ENCODE data around the gene CFAP410. TPM values are rescaled to one million over a fixed set of nuclear protein-coding genes. Genes with fewer than 3 reads are reported as not detected.

CFAP410 gene
- total RNA-seq, 2 experiments from 2014 or later: 15.1 to 20.6 TPM

DNA sequence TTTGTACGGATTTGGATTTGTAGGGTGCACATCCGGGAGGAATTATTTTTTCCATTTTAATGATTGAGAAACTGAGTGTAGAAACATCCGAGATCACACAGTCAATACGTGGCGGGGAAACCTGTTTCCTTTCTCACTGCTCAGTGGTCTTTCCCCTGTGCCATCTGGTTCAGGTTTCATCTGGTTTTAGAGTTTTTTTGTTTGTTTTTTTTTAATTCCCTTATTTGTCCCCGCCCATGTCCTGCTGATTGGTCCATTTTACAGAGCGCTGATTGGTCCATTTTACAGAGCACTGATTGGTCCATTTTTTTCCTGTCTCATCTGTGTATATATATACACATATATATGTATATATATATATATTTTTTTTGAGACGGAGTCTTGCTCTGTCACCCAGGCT is 20.2 kb upstream of the CFAP410 start:
- no peaks in the 10 kb centered on the region for H3K36me3 ChIP-seq (ENCODE audit: insufficient read depth, low read length)
- intact Hi-C loops (cut with micrococcal nuclease; ENCODE audit: unreplicated experiment): no loop called here
- H3K27ac ChIP-seq (ENCODE audit: low read depth, low read length, poor library complexity, severe bottlenecking): no peak overlapping the region
- TF ChIP-seq CTCF (conservative IDR thresholded peaks at IDR 0.05; ENCODE audit: low read length) (no peak), EZH2phosphoT487 (IDR thresholded peaks at IDR 0.05; ENCODE audit: borderline replicate concordance, low read depth, low read length) (no peak)
- CTCF ChIA-PET (ENCODE audit: unreplicated experiment): no interaction called here
- H2AFZ ChIP-seq (ENCODE audit: low read length): no peak overlapping the region
- POLR2A ChIA-PET: no interaction called here
- no peak for DNase-seq (ENCODE audit: low spot score)
- no peak overlapping the region for H3K4me2 ChIP-seq (ENCODE audit: low read length)
- no peaks in the 10 kb centered on the region for H3K9me2 ChIP-seq (ENCODE audit: insufficient read depth, low read length)
- no peaks in the 10 kb centered on the region for H3K79me2 ChIP-seq (ENCODE audit: insufficient read depth, low read depth, low read length)
- H3K4me3 ChIP-seq (ENCODE audit: low read depth, low read length, poor library complexity, severe bottlenecking): no peak overlapping the region
- peaks cover 20% of the 10 kb centered on the region for H3K4me1 ChIP-seq (ENCODE audit: insufficient read depth, low read length, poor library complexity, severe bottlenecking)
- no peaks in the 10 kb centered on the region for H4K20me1 ChIP-seq (ENCODE audit: insufficient read depth, low read length)
- H3K9me3 ChIP-seq (ENCODE audit: low read length): 0 out of 2 replicates have a peak, but pooled peaks cover 7% of the 10 kb centered on the region
- no TSS peak for BruUV-seq (replicated peaks)

DNA sequence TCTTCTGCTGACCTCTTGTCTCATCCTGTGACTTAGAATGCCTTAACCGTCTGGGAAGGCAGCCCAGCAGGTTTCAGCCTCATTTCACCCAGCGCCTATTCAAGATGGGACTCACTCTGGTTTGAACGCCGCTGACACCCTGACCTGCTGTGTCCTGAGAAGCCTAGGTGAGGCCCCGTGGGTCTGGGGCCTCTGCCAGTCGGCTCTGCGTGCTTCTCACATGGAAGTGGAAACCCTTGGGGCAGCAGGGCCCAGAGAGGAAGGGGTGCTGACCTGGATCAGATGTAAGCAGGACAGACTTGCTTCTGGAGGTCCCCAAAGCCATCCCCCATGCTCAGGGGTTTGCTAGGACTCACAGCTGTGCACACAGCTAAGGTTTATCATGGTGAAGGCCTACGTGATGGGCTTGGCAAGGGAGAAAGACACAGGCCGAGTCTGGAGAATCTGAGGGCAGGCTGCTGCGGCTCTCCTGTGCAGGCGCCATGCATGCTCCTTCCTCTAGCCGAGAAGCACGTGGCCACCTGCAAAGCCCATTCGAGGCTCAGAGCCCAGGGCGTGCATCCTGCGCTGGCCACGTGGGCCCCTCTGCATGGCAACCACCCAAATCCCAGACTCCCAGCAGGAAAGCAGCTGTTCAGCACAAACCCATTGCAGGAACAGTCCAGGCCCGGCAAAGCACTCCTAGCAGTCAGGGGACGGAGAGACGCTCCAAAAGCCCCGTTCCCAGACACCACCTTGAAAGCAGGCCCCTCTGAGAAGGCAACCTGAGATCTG is 18.1 kb upstream of the CFAP410 start:
- intact Hi-C loops (cut with micrococcal nuclease; ENCODE audit: unreplicated experiment): no loop called here
- BruUV-seq (replicated peaks): no TSS peak
- Histone ChIP-seq H3K79me2 (ENCODE audit: insufficient read depth, low read depth, low read length) (no peaks in the 10 kb centered on the region), H3K4me1 (ENCODE audit: insufficient read depth, low read length, poor library complexity, severe bottlenecking) (peaks cover 39% of the 10 kb centered on the region), H3K9me3 (ENCODE audit: low read length) (no peaks in the 10 kb centered on the region), H3K9me2 (ENCODE audit: insufficient read depth, low read length) (no peaks in the 10 kb centered on the region), H3K4me2 (ENCODE audit: low read length) (no peak overlapping the region), H2AFZ (ENCODE audit: low read length) (no peak overlapping the region), H4K20me1 (ENCODE audit: insufficient read depth, low read length) (no peaks in the 10 kb centered on the region), H3K27ac (ENCODE audit: low read depth, low read length, poor library complexity, severe bottlenecking) (no peak overlapping the region), H3K36me3 (ENCODE audit: insufficient read depth, low read length) (no peaks in the 10 kb centered on the region), H3K4me3 (ENCODE audit: low read depth, low read length, poor library complexity, severe bottlenecking) (no peak overlapping the region)
- DNase-seq (ENCODE audit: low spot score): no peak
- CTCF ChIA-PET (ENCODE audit: unreplicated experiment): no interaction called here
- TF ChIP-seq EZH2phosphoT487 (IDR thresholded peaks at IDR 0.05; ENCODE audit: borderline replicate concordance, low read depth, low read length) (no peak), CTCF (conservative IDR thresholded peaks at IDR 0.05; ENCODE audit: low read length) (no peak)
- POLR2A ChIA-PET: no interaction called here

DNA sequence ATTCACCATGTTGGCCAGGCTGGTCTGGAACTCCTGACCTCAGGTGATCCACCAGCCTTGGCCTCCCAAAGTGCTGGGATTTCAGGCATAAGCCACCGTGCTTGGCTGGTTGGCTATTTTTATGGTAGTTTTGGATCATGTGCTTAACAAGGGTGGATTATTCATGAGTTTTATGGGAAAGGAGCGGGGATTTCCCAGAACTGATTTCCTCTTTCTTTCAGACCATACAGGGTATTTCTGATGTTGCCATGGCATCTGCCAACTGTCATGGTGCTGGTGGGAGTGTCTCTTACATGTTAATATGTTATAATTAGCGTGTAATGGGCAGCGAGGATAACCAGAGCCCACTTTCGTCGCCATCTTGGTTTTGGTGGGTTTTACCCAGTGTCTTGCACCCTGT is 17.4 kb upstream of the CFAP410 start:
- no peaks in the 10 kb centered on the region for H3K36me3 ChIP-seq (ENCODE audit: insufficient read depth, low read length)
- no peaks in the 10 kb centered on the region for H3K9me3 ChIP-seq (ENCODE audit: low read length)
- intact Hi-C loops (cut with micrococcal nuclease; ENCODE audit: unreplicated experiment): no loop called here
- peaks cover 39% of the 10 kb centered on the region for H3K4me1 ChIP-seq (ENCODE audit: insufficient read depth, low read length, poor library complexity, severe bottlenecking)
- no peak overlapping the region for H2AFZ ChIP-seq (ENCODE audit: low read length)
- no peak for DNase-seq (ENCODE audit: low spot score)
- ChIA-PET POLR2A (no interaction called here), CTCF (ENCODE audit: unreplicated experiment) (no interaction called here)
- no peak overlapping the region for H3K27ac ChIP-seq (ENCODE audit: low read depth, low read length, poor library complexity, severe bottlenecking)
- H3K9me2 ChIP-seq (ENCODE audit: insufficient read depth, low read length): no peaks in the 10 kb centered on the region
- no peaks in the 10 kb centered on the region for H3K79me2 ChIP-seq (ENCODE audit: insufficient read depth, low read depth, low read length)
- no peak overlapping the region for H3K4me3 ChIP-seq (ENCODE audit: low read depth, low read length, poor library complexity, severe bottlenecking)
- H3K4me2 ChIP-seq (ENCODE audit: low read length): no peak overlapping the region
- no peak for TF ChIP-seq CTCF (conservative IDR thresholded peaks at IDR 0.05; ENCODE audit: low read length)
- TF ChIP-seq EZH2phosphoT487 (IDR thresholded peaks at IDR 0.05; ENCODE audit: borderline replicate concordance, low read depth, low read length): no peak
- no TSS peak for BruUV-seq (replicated peaks)
- no peaks in the 10 kb centered on the region for H4K20me1 ChIP-seq (ENCODE audit: insufficient read depth, low read length)

All from OCI-LY7 (cell line).